Activated T-helper 17 cell treated with anti-CD3 and anti-CD28 coated beads, Interleukin-2, amount 50 U/mL, for 72 hours (primary cell): ENCODE results near the gene RAB9A. TPM values are rescaled to one million over a fixed set of nuclear protein-coding genes. Genes with fewer than 3 reads are reported as not detected.

Experiments used
- ATAC-seq: fragments of 150-1000 bp; cut with Tn5 transposase; replicated peaks from 2 replicates; pipeline ENCODE4 v1.10.0; 2021; ENCODE audit warnings: mild to moderate bottlenecking, moderate library complexity
- H3K27ac Mint-ChIP-seq: one replicate; pipeline ENCODE4 v1.8.0; 2022; ENCODE audit warnings: mixed read lengths
- H3K27me3 Mint-ChIP-seq: one replicate; pipeline ENCODE4 v1.8.0; 2022; ENCODE audit warnings: mixed read lengths
- H3K36me3 Mint-ChIP-seq: one replicate; pipeline ENCODE4 v1.8.0; 2022; ENCODE audit warnings: low read depth, mild to moderate bottlenecking, mixed read lengths
- H3K4me1 Mint-ChIP-seq: one replicate; pipeline ENCODE4 v1.8.0; 2022; ENCODE audit warnings: mixed read lengths
- H3K4me3 Mint-ChIP-seq: one replicate; pipeline ENCODE4 v1.8.0; 2022; ENCODE audit warnings: mild to moderate bottlenecking, mixed read lengths
- H3K9me3 Mint-ChIP-seq: one replicate; pipeline ENCODE4 v1.8.0; 2022; ENCODE audit warnings: mixed read lengths
- total RNA-seq, 2 donors: library from RNA; stranded (reverse); gene quantifications; one replicate each; pipeline ENCODE4 v1.2.3, GENCODE V29; 2022

The RAB9A gene
- total RNA-seq, 2 donors from 2014 or later = 18.3 to 30.5 TPM

GRCh38 chrX:13759152-13759718 lies 70.3 kb downstream of the RAB9A start:
- Mint-ChIP-seq H3K4me1 (peaks cover 10% of the 10 kb centered on the region), H3K4me3 (no peak overlapping the region), H3K9me3 (no peaks in the 10 kb centered on the region), H3K36me3 (peaks cover 94% of the 10 kb centered on the region), H3K27ac (no peak overlapping the region), H3K27me3 (no peaks in the 10 kb centered on the region)
- no peak for ATAC-seq

Other genes starting within 250 kb of the RAB9A start
- 1 to 10 TPM in 1 of 2 donors, under 1 TPM in 1; 0.21 to 1.3 TPM for gene EGFL6, start 119.5 kb upstream of the RAB9A start, total RNA-seq
- 1 to 10 TPM; 1.8 to 3.5 TPM for gene TCEANC, start 36.0 kb upstream of the RAB9A start, total RNA-seq
- gene TRAPPC2, start 45.5 kb downstream of the RAB9A start, total RNA-seq = 10 to 100 TPM; 21.1 to 23.4 TPM
- gene OFD1, start 45.6 kb downstream of the RAB9A start, total RNA-seq = 10 to 100 TPM; 27.8 to 61.7 TPM
- gene GPM6B, start 128.0 kb downstream of the RAB9A start, total RNA-seq = not detected